ENCODE measurements around the gene DDX47. TPM values are rescaled to one million over a fixed set of nuclear protein-coding genes. Genes with fewer than 3 reads are reported as not detected.
A peak's percentile ranks its signal among the peaks of the same experiment; 100 is the strongest.

DDX47 gene
- total and polyA plus RNA-seq, 2 of the 4 experiments (the other 2 are of a cell fraction) = 77.8 to 89.5 TPM

- Histone ChIP-seq H3K9me1 (ENCODE audit: insufficient read depth, low read length) (peaks cover 13% of the 10 kb centered on the region; the same call in 1 of the 2 replicates), H3K79me1 (ENCODE audit: low read depth in 1 of 2, low read length in 2 of 2) (peaks cover under 1 to 4% of the 10 kb centered on the region in 2 experiments; a peak in 1 of 4 replicates), H3K4me2 (ENCODE audit: low read depth, low read length) (no peak overlapping the region), H2AK9ac (replicated peaks; ENCODE audit: low read depth, low read length, poor library complexity) (no peak overlapping the region), H3K14ac (replicated peaks; ENCODE audit: low read depth, low read length) (no peak overlapping the region), H3K9ac (ENCODE audit: low read depth, low read length) (no peak overlapping the region), H3K27me3 (ENCODE audit: control insufficient read depth, insufficient read depth, low read length) (no peaks in the 10 kb centered on the region), H3K56ac (ENCODE audit: extremely low read depth, insufficient read depth, low read length) (no peak overlapping the region), H4K20me1 (ENCODE audit: insufficient read depth, low read length) (no peaks in the 10 kb centered on the region), H4K91ac (ENCODE audit: insufficient read depth, low read depth, low read length) (peak overlapping the region; percentile 1), H3K36me3 (ENCODE audit: control insufficient read depth, insufficient read depth, low read length) (no peaks in the 10 kb centered on the region), H3K4me3 (ENCODE audit: insufficient read depth, low read depth, low read length) (no peak overlapping the region), H3K23ac (ENCODE audit: low read depth, low read length) (no peak overlapping the region), H3K4me1 (ENCODE audit: control insufficient read depth, insufficient read depth, low read length) (peaks cover 11% of the 10 kb centered on the region), H4K5ac (ENCODE audit: low read depth, low read length) (no peak overlapping the region), H2AK5ac (ENCODE audit: low read depth, low read length) (0 out of 2 replicates have a peak overlapping the region, but pooled peaks have one; percentile 23), H3K27ac (ENCODE audit: insufficient read depth, low read length) (no peak overlapping the region; the same call in 1 of the 2 replicates), H2BK120ac (ENCODE audit: low read depth, low read length) (peak overlapping the region; percentile 16; the same call in 1 of the 2 replicates), H3K4ac (ENCODE audit: low read depth, low read length) (peak overlapping the region; percentile 15; the same call in 1 of the 2 replicates), H2BK15ac (ENCODE audit: low read depth, low read length) (no peak overlapping the region), H4K8ac (ENCODE audit: low read depth in 2 of 2, low read length in 2 of 2) (peak overlapping the region in 1 of 2 experiments; percentile 11; a peak in 1 of 4 replicates), H3K9me3 (ENCODE audit: control insufficient read depth, insufficient read depth, low read length) (no peaks in the 10 kb centered on the region), H2BK5ac (ENCODE audit: low read depth, low read length, poor library complexity, severe bottlenecking) (peak overlapping the region; percentile 1), H3K18ac (ENCODE audit: low read depth, low read length) (peak overlapping the region; percentile 70; the same call in 1 of the 2 replicates), H2BK20ac (ENCODE audit: low read depth, low read length) (no peak overlapping the region), H2AFZ (replicated peaks; ENCODE audit: low read length, poor library complexity) (no peak overlapping the region)
- POLR2A ChIA-PET (ENCODE audit: unreplicated experiment) = no interaction called here
- dilution Hi-C loops (cut with HindIII; ENCODE audit: low sequenced_read_pairs, unreplicated experiment) (no loop called here), in situ Hi-C loops (cut with MboI; ENCODE audit: low sequenced_read_pairs) (no loop called here), intact Hi-C loops (cut with micrococcal nuclease) (loop anchor here (5.0 kb wide), 1 partner anchor 422 kb away; no protein-coding TSS in a partner anchor)
- TF ChIP-seq RCOR1 (IDR thresholded peaks at IDR 0.05; ENCODE audit: insufficient replicate concordance, low read length) (no peak), RAD21 (IDR thresholded peaks at IDR 0.05; ENCODE audit: low read length) (no peak), CTCF (conservative IDR thresholded peaks at IDR 0.05; ENCODE audit: low read depth, low read length) (no peak), RFX5 (IDR thresholded peaks at IDR 0.05; ENCODE audit: low read depth, low read length) (no peak), MXI1 (IDR thresholded peaks at IDR 0.05; ENCODE audit: borderline replicate concordance, low read depth, low read length) (no peak), NFE2L2 (IDR thresholded peaks at IDR 0.05; ENCODE audit: low read depth, low read length) (peak; percentile 80), CEBPB (IDR thresholded peaks at IDR 0.05; ENCODE audit: low read depth, low read length) (0 out of 2 replicates have a peak, but pooled peaks have one; percentile 15)
- whole genome bisulfite sequencing, 2 experiments (ENCODE audit: extremely low coverage in 2 of 2, insufficient read length in 1 of 2) = 83% methylated on average over 8 of the region's 9 CpGs; no CpG with 5 or more reads in 1 of the 2 experiments
- ATAC-seq (ENCODE audit: low read depth) (no peak), DNase-seq (peak; percentile 74)
- no TSS peak for BruUV-seq (replicated peaks)
- CTCF ChIA-PET = no interaction called here
Observed at GRCh38 chr12:12800406-12801180, 12.6 kb upstream of the DDX47 start.
